RWPE1 (cell line): Measurements from ENCODE around the gene MPND.
"Not testable (repeated sequence)": the region's sequence is repeated elsewhere in the genome, so short reads cannot be mapped to it uniquely, and the experiment has no call there.

Experiments
- CTCF ChIA-PET: fragments of 350-600 bp; sonication (Branson Sonifier 250); formaldehyde crosslinking; extraction: SDS; loops from one replicate; lab custom pipeline; 2021; lab: Yijun Ruan, JAX
- POLR2A ChIA-PET: fragments of 400-600 bp; formaldehyde crosslinking; extraction: SDS; loops from one replicate; lab custom pipeline; 2020; ENCODE audit warnings: antibody characterized with exemption; ENCODE audit not compliant: low non-redundant PET; lab: Yijun Ruan, JAX
- DNase-seq: peaks from one replicate; pipeline ENCODE4 v3.0.0; 2012; ENCODE audit warnings: low spot score
- H3K27ac ChIP-seq: fragments of 450-650 bp; 2 replicates; pipeline ENCODE4 v1.5.1; 2017
- TF ChIP-seq, protein P1 (sequence below): fragments of 450-650 bp; conservative IDR thresholded peaks from 2 replicates; pipeline ENCODE4 v1.5.1; 2017; ENCODE audit warnings: low read depth, mild to moderate bottlenecking

MPND gene

DNA sequence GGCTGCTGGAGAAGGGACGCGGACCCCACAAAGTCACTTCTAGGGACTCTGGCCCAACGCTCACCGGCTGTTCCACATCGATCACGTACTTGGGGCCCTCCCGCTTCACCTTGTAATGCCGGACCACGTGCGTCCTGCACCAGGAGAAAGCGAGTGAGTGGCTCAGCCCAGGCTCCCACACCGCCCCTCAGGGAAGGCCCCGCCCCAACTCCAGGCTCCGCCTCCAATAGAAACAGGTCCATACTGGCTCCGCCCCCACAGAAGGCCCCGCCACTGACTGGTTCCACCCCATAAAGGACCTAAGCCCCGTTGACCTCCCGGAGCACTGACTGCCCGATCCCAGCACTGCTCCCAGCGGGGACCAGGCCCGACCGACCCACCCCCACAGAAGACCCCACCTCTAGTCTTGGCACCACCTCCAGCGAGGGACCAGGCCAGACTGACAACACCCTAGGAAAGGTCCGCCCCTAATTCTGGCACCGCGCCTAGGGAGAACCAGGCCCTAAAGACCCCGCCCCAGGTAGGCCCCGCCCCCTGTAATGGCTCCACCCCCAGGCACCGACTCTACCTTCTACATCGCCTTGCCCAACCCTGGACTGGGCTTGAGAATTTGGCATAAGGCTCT, 16.0 kb upstream of the MPND start:
- TF ChIP-seq, protein P1, sequence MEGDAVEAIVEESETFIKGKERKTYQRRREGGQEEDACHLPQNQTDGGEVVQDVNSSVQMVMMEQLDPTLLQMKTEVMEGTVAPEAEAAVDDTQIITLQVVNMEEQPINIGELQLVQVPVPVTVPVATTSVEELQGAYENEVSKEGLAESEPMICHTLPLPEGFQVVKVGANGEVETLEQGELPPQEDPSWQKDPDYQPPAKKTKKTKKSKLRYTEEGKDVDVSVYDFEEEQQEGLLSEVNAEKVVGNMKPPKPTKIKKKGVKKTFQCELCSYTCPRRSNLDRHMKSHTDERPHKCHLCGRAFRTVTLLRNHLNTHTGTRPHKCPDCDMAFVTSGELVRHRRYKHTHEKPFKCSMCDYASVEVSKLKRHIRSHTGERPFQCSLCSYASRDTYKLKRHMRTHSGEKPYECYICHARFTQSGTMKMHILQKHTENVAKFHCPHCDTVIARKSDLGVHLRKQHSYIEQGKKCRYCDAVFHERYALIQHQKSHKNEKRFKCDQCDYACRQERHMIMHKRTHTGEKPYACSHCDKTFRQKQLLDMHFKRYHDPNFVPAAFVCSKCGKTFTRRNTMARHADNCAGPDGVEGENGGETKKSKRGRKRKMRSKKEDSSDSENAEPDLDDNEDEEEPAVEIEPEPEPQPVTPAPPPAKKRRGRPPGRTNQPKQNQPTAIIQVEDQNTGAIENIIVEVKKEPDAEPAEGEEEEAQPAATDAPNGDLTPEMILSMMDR: no peak
- DNase-seq: no peak
- POLR2A ChIA-PET: no interaction called here
- CTCF ChIA-PET: no interaction called here
- no peak overlapping the region for H3K27ac ChIP-seq

DNA sequence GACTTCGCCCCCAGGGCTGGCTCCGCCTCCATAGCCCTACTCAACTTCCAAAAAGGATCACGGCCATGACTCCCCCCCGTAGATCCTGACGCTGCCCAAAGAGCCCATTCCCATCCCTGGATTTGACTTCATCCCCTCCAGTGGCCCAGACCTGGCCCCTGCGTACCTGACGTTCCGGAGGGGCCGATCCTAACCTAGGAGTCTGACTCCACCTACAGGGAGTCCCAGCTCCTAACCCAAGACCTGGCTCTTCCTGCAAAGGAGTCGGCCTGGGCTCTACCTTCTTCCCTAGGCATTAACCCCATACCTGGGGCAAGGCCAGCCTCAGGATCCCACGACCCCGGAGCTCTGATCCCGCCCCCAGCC, 15.5 kb upstream of the MPND start:
- H3K27ac ChIP-seq: no peak overlapping the region
- TF ChIP-seq, protein P1: no peak
- no peak for DNase-seq
- ChIA-PET POLR2A (no interaction called here), CTCF (no interaction called here)

DNA sequence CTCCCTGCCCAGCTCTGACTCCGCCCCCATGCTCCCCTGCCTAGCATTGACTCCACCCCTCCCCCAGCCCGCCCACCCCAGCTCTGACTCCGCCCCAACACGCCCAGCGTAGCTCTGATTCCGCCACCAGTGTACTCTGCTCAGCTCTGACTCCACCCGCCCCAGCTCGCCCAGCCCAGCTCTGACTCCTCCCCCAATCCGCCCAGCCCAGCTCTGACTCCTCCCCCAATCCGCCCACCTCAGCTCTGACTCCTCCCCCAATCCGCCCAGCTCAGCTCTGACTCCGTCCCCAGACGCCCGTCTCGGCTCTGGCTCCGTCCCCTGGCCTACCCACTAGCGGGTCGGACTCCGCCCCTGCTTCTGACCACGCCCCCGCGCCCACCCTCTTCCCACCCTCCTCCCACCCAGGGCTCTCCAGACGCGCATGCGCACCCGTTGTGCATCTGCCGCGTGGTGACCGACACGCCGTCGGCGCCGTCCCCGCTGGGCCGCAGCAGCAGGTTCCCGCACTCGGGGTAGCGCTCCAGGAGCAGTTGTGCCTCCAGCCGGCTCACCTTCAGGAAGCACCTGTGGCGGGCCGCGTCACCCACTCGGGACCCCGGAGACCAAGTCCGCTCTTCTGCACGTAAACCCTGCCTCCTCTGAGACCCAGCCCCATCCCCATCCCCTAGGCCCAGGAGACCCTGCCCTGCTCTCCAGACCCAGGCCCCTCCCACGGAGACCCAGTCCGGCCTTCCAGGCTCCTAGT, 14.9 kb upstream of the MPND start:
- DNase-seq: no peak
- TF ChIP-seq, protein P1: no peak
- POLR2A ChIA-PET: no interaction called here
- CTCF ChIA-PET: no interaction called here
- H3K27ac ChIP-seq: no peak overlapping the region

DNA sequence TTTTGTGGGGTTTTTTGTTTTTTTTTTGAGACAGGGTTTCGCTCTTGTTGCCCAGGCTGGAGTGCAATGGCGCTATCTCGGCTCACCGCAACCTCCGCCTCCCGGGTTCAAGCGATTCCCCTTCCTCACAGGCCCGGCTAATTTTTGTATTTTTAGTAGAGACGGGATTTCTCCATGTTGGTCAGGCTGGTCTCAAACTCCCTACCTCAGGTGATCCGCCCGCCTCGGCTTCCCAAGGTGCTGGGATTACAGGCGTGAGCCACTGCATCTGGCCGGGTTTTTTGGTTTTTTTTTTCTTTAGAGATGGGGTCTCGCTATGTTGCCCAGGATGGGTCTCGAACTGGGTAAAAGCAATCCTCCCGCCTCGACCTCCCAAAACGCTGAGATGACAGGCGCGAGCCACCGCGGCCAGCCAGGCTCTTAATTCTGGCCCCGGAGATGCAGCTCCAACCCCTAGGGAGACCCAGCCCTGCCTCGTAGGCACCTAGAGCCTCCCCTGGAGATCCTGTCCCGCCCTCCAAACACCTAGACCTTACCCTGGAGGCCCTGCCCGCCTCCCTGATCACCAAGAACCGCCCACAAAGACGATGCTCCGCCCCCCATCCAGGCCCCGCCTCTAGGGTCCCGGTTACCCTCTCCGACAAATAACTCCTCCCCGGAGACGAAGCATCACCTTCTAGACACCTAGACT, 14.2 kb upstream of the MPND start:
- H3K27ac ChIP-seq, DNase-seq, POLR2A ChIA-PET: not testable (repeated sequence)
- CTCF ChIA-PET: interaction anchor here (0.6 kb wide), 1 partner anchor 23 kb away, joined by 3 read pairs; no protein-coding TSS in a partner anchor

DNA sequence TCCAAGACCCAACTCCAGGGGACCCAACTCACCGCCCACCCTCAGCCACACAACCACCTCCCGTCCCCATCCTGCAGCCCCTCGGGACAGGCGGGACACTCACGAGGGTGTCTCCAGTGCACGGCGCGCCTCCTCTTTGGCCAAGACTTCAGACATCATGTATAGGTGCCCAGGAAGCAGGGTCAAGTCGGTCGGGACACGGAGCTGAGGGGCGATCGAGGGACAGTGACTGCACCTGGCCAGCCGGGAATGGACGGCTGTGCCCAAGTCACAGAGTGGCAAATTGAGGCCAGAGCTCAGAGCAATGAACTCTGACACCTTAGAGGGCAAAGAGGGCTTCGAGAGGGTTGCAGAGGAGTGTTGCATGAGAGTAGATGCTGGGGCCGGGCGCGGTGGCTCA, 13.5 kb upstream of the MPND start:
- TF ChIP-seq, protein P1: no peak
- no peak for DNase-seq
- ChIA-PET POLR2A (interaction anchor here (0.7 kb wide), 1 partner anchor 581 kb away, joined by 5 read pairs; no protein-coding TSS in a partner anchor), CTCF (interaction anchor here (0.6 kb wide), 1 partner anchor 24 kb away, joined by 3 read pairs; no protein-coding TSS in a partner anchor)
- no peak overlapping the region for H3K27ac ChIP-seq

DNA sequence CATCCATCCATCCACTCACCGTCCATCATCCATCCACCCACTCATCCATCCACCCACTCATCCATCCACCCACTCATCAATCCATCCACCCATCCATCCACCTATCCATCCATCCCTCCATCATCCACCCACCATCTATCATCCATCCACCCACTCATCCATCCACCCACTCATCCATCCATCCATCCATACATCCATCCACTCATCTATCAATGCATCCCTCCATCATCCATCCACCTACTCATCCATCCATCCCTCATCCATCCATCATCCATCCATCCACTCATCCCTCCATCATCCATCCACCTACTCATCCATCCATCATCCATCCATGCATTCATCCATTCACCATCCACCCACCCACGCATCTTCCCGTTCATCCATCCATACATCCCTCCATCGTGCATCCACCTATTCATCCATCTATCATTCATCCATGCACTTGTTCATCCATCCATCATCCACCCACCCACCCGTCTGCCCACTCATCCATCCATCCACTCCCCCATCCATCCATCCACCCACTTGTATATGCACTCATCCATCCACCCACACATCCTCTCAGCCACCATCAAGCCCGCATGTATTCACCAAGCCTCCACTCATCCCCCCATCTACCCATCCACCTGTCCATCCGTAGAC, 8.3 kb upstream of the MPND start:
- ChIA-PET CTCF (no interaction called here), POLR2A (no interaction called here)
- DNase-seq: no peak
- TF ChIP-seq, protein P1: no peak
- H3K27ac ChIP-seq: no peak overlapping the region
